ENCODE data around the gene SLC25A41.

SLC25A41 gene

DNA sequence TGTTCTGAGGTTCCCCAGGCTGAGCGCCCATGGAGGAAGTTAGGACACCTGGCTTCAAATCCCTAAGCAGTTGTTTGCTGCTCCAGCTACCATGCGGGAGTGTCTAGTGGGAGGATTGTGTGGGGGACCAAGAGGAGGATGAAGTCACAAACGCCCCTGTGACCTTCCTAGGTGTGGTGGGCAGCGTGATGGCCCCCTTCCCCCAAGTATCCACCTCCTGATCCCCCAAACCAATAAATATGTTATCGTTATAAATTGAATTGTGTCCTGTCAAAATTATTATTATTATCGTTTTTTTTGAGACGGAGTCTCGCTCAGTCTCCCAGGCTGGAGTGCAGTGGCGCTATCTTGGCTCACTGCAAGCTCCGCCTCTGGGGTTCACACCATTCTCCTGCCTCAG lies at the start of gene SLC25A41:
SLC25A41 (minus strand) TSS at position 101 of the 400 bp plus-strand sequence; CDS start at position 31, 70 bp downstream.
- no peak for DNase-seq

DNA sequence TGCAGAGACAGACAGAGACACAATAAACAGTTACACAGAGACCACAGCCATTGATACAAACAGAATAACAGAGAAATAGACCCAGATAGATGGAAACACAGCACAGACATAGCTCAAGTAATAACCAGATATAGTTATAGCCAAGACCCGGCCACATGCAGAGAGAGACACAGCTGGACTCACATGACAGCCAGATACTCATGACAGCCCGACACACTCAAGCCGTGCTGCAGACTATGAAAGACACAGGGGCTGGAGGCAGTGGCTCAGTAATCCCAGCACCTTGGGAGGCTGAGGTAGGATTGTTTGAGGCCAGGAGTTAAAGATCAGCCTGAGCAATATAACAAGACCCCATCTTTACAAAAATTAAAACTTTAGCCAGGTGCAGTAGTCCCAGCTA lies 49.7 kb upstream of the SLC25A41 start:
- DNase-seq = no peak

DNA sequence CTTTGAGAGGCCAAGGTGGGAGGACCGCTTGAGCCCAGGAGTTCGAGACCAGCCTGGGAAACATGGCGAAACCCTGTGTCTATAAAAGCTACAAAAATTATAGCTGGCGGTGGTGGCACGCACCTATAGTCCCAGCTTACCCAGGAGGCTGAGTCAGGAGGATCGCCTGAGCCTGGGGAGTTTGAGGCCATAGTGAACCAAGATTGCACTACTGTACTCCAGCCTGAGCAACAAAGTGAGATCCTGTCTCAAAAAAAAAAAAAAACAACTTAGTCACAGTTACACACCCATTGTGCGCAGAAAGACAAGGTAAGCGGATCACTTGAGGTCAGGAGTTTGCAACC lies 48.8 kb upstream of the SLC25A41 start:
- no peak for DNase-seq

DNA sequence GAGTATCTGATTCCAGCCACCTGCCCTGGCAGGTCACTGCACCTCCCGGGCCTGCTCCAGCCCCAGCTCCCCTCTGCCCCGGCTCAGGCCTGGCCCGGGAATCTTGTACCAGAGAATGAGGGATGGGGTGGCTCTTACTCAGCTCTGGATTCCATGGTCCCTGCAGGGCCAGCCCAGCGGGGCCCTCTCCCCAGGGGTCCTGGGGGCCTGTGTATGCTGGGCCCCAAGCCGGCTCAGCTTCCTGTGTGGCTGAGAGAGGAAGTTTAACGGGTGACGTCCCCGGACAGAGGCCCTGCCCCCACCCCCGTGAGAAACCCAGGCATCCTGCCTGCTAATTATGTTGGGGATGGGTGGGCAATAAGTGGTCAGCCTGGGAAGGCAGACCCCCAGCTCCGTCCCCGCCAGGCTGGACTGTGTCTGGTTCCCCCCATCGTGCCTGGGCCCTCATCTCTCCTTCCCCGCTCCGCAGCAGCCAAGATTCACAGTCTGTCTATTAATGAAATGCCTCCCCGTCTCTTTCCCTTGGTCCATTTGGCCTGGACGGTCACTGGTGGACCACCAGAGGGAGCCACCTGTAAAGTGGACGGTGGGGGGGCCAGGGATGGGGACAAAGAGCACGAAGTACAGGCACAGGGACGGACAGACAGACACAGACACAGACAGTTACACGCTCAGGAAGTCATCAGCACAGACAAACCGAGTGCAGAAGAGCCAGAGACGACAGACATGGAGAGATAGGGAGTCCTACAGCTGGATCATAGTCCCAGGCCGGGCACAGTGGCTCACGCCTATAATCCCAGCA lies 48.2 kb upstream of the SLC25A41 start, which contains the start of gene DENND1C:
DENND1C (minus strand) TSS at position 247 of the 802 bp plus-strand sequence; CDS start at position 155, 92 bp downstream.
- DNase-seq = peak; percentile 51 to 68 (median 58)

DNA sequence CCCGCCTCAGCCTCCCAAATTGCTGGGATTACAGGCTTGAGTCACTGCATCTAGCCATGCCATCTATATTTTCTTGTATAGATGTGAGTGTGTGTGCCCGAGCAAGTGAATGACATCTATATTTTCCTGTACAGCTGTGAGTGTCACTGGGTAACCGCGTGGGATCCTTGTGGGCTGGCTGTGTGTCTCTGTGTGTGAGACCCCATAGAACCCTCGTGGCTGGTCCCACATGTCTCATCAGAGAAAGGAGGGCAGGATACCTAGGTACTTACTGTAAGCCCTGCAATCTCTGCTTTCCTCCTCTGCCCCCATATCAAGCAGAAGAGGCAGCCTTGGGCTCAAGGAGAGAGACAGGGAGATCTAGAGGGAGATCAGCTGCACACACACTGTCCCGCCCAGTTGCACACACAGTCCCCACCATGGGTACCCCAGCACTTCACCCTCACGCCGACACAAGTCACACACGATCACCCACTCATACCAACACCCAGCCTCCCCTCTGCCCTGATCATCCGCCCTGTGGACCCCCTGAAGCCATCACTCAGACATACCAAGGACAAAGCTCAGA lies 47.4 kb upstream of the SLC25A41 start:
- no peak for DNase-seq

DNA sequence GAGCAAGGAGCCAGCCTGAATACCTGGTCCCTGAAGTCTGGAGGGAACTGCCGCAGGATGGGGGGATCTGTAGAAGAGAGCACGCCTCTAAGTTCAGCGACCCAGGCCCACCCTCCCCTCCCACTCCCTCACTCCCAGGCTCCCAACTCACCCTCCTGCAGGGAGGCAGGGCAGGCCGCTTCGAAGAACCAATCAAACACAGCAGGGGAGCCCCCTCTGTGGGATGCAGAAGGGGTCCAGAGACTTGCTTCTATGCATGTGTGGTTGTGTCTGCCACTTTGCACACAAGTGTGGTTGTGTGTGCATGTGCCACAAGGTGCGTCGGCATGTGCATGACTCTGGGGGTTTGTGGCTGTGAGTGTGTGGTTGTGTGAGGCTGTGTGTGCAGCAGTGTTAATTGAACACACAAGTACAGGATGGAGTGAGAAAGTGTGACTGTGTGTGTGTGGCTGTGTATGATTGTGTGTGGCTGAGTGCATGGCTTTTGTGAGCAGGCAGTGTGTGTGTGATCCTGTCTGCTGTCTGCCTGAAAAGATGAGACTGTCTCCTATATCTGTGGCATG lies 46.4 kb upstream of the SLC25A41 start:
- no peak for DNase-seq

DNA sequence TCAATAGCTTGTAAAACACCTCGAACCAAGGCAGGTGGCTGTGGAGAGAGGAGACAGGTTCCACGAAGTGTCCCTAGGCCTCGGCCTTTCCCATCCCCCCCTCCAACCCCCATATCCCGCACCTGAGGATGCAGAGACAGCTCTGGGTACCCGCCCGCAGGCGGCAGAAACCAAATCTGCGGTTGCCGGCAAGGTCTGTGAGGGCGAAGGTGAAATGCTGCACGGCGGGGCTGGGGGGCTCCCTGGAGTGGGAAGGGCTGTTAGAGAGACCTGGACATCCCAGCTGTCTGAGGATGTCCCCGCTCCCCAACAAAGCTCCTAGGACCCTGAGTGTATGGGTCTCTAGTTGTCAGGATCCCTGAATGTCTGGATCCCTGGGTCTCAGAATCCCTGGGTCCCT lies 45.3 kb upstream of the SLC25A41 start:
- DNase-seq = no peak

DNA sequence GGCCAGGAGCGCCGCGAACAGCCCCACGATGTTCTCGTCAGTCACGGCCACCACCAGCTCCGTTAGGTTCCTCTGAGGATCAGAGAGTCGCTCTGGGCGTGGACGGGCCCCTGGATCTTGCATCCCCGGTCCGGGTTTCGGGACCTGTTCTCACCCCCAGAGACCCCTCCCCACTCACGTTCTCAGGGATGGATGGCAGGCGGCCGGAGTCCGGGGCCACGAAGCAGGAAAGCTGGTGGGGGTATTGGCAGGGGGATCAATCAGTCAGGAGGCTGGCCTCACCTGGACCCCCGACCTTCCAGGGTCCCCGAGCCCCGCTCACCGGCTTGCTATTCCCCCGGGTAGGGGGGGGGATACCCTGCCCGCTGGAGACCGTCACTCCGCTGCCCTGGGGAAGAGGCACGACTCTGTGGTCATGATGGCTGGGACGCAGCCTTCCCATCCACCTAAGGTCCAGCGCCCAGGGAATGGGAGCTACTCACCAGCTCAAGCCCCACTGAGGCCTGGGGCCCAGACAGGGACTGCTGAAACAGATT lies 43.4 kb upstream of the SLC25A41 start:
- no peak for DNase-seq

DNA sequence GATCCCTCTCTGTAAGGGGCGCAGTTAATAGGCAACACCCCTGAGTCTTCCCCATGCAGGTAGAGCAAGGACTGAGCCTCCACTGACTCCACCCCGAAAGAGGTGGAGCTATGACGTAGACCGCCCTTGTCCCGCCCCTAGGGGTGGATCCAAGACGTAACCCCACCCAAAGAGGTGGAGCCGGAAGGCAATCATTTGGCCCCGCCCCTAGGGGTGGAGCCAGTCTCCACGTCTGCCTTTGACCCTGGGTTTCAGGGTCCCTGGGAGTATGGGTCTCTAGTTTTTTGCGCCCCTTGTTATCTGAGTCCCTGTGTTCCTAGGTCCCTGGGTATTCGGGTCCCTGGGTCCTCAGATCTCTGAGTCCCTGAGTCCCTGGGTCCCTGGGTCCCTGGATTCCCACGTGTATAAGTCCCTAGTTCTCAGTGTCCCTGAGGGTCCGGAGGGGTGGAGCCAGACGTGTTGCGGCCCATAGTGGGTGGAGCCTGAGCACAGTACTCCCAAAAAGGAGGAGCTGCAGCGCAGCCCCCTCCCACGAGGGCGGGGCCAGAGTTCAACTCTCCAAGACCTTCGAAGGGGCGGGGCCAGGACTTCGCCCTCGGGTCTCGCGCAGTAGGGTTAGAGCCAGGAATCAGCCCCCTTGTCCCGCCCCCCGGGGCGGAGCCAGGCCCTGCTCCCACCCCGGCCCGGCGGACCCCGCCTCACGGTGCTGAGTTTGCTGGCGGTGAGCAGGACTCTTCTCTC lies 42.8 kb upstream of the SLC25A41 start:
- DNase-seq = peak; percentile 62 to 80 (median 63)

DNA sequence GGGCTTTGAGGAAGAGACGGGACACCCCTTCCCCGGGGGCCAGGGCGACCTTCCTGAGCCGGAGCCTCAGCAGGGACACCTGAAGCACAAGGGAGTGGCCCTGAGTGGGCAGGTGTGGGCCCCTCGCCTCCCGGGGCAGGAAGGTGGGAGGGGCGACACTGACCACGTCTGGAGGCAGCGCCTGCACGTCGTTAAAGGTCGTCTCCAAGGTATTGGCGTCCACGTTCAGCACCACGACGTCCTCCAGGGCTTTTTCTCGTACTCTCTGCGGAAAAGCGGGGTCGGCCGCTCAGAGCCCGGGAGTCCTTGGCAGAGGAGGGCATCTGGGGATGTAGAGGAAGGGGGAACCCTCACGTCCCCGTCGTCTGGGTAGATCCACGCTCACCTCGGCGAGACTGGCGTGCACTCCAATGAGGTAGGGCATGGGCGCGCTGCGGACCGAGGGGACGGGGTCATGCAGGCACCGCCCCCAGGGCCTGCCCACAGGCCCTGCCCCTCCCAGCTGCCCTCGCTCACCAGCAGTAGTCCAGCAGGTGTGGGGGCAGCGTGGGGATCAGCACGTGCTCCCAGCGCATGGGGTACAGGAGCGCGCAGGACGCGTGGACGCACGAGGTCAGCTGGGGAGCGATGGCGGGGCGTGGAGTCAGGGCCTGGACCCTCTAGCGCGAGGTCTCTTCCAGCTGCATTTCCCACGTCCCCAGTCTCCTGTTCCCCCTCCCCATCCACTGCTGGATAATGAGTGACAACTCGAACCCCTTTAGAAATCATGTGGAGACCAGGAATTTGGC lies 42.0 kb upstream of the SLC25A41 start:
- no peak for DNase-seq

DNA sequence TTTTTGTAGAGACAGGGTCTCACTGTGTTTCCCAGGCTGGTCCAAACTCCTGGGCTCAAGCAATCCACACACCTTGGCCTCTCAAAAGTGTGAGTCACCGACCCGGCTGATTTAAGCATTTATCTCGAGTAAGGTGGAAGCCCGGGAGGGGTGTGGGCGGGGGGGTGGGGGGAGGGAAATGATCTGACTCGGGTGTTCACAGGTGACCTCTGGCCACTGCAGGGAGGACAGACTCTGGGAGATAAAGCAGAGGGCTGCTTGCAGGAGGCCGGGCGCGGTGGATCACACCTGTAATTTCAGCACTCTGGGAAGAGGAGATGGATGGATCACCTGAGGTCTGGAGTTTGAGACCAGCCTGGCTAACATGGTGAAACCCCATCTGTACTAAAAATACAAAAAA lies 40.1 kb upstream of the SLC25A41 start:
- DNase-seq = no peak

DNA sequence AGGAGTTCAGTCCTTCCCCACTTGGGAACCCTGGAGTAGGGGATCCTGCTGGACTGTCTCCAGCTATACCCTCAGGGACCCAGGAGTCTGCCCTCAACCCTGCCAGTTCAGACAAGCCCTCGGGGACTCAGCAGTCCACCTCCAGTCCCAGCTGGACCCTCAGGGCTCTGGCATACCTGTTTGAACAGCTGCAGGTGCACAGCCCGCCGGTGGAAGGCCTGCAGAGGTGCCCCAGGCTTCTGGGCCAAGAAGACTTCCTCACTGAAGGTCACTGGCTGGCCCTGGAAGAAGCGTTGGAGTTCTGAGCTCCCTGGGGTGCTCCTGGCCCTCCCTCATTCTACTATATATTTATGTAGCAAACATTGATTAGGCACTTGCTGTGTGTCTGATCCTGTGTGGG lies 39.1 kb upstream of the SLC25A41 start:
- DNase-seq = no peak

DNA sequence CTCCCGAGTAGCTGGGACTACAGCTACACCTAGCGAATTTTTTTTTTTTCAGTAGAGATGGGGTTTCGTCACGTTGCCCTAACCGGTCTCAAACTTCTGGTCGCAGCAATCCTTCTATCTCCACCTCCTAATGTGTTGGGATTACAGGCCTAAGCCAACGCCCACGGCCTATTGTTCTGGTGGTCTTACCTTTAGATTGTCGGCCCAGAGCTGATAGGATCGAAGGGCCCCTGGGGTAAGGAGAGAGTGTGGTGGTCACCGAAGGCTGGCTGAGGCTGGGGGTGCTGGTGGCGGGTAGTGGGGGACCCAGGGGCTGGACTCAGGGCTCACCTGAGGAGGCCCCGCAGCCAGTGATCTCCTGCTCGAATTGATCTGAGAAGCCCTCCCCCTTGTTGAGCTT lies 37.5 kb upstream of the SLC25A41 start:
- no peak for DNase-seq

DNA sequence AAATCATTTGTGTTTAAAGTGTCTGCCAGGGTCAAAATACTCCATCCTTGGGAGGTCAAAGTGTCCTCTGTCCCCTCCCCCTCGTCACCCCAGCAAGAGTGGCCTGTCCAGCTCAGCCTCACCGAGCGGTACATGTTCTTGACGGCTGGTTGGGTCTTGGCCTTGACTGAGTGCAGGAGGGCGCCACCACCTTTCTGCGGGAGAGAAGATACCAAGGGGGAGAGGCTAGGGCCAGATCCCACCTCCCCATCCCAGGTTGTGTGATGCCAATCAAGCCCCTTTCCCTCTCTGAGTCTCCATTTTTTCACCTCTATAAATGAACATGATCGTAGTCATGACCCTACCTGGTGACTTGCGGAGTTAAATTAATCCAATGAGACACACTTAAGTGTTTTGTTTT lies 36.6 kb upstream of the SLC25A41 start:
- no peak for DNase-seq

DNA sequence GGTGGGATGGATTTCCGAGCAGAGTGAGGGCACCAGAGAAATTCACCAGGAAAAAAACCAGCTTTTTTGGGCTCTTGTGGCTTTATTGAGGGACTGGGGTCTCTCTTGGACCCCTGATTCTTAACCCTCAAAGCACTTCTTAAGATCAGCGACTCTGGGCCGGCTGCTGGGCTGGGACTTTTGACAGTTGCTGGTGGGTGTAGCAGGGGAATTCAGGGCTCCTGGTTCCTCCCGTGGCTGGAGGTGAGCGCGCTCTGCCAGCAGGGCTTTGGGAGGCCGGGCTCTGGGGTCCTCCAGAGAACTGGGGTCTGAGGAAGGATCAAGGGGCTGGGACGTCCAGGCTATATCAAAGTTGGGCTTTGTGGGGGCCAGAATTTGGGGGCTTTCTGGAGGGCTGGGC lies 33.8 kb upstream of the SLC25A41 start:
- no peak for DNase-seq

DNA sequence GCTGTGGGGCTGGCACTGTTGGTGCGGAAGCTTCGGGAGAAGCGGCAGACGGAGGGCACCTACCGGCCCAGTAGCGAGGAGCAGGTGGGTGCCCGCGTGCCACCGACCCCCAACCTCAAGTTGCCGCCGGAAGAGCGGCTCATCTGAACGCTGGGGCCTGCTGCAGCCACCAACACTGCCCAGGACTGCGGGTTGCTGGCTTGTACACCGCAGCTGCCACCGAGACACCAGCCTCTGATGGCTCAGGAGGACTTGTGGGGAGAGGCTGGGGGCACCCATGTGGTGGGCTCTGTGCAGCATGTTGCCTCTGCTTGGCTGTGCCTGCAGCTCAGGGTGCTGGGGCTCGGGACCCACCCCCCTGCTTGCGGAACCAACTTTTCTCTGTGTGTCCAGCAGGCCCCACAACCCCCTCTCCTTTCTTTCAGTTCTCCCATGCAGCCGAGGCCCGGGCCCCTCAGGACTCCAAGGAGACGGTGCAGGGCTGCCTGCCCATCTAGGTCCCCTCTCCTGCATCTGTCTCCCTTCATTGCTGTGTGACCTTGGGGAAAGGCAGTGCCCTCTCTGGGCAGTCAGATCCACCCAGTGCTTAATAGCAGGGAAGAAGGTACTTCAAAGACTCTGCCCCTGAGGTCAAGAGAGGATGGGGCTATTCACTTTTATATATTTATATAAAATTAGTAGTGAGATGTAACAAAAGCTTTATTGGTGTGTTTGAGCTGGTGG lies 33.1 kb upstream of the SLC25A41 start:
- no peak for DNase-seq

DNA sequence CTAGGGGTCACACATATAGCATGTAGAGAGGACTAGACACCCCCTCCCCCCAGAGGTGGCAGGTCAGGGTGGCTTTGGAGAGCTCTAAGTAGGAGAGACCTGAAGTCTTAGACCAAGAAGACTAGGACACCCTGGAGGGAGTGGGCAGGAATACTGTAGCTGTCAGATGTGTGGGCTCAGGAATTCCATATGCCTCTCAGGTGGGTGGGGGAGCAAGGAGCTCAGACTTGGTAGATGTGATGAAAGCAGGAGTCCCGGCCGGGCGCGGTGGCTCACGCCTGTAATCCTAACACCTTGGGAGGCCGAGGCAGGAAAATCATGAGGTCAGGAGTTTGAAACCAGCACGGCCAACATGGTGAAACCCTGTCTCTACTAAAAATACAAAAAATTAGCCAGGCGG lies 32.1 kb upstream of the SLC25A41 start:
- DNase-seq = no peak

DNA sequence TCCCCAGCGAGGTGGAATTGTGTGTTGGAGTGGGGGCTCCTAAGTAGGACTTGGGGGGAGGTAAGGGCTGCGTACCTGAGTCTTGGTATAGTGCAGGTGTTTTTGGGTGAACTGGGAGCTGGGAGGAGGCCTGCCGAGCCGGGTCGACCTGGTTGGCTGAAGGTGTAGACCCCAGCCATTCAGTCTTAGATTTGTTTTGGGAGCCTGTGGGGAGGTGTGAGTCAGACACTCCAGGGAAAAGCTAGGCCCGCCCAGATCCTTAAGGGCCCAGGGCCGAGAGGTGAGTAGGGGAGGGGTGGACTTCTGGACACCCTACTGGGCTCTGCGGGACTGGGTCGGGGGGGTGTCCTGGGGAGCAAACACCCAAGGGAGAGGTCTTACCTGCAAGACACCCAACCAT lies 31.4 kb upstream of the SLC25A41 start:
- DNase-seq = no peak

DNA sequence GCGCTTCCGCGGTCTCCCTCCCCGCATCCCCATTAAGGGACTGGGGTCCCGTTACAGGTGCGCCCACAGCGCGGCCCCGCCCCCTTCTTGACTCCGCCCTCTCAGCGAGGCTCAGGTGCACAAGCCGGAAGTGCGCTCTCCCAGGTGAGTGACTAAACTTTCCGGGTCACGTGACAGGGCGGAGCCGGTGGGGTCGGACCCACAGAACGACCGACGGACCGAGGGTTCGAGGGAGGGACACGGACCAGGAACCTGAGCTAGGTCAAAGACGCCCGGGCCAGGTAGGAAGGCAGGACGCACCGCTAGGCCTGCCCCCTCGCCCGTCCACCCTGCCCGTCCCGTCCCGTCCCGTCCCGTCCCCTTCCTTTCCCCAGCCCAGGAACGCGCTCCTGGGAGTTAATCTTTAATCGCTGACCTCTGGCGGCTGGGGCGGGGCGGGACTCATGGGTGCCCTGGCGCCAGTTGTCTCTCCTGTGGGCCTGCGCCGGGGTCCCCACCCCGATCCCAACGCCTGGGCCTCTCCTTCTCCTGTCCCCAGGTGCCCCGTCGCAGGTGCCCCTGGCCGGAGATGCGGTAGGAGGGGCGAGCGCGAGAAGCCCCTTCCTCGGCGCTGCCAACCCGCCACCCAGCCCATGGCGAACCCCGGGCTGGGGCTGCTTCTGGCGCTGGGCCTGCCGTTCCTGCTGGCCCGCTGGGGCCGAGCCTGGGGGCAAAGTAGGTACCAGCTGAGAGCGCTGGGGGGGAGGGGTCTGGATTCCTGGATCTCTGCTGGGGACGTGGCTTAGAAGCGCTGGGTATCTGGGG lies 30.7 kb upstream of the SLC25A41 start, which contains the start of gene CRB3:
CRB3 (plus strand) TSS at position 202 of the 804 bp plus-strand sequence; CDS start at position 633, 431 bp downstream.
- DNase-seq = no peak

DNA sequence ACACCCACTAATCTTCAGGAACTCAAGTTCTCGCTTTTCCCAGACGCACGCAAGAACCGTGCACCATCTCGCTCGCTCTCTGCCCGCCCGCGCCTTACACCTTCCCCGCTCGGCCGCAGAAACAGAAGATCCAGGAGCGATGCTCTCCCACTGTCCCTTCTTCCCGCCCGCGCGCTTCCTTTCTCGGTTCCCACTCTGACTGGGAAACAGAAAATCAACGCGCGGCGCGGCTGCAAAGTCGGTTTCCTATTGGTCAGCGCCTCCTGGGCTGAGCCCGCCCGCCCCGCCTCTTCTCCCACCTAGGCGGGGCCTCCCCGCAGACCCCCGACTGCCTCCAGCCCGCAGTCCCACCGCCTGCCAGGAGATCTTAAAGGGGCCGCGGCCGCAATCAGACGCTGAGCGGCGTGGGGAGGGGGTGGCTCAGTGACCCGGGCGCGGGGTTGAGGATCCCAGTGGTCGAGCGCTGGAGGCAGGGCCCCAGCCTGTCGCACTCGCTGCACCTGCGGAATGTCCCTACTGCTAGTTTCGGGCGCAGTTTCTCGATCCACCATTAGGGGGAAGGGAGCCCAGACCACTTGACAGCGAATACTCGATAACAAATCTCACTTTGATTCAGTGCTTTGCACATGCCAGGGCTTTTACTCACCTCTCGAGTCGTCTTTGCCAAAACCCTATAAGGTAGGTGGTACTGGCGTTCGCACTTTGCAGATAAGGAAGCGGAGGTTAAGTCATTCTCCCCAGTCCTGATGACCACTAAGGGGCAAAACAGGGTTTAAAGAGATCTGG lies 26.7 kb upstream of the SLC25A41 start:
- peak; percentile 93 to 96 (median 94) for DNase-seq

All from suppressor macrophage treated with lipopolysaccharide for 1 hour (primary cell).